ENCODE measurements around the gene UNC5A.

UNC5A gene

GRCh38 chr5:176882567-176882903 lies 72.2 kb downstream of the UNC5A start (continued):
- no peak for TF ChIP-seq CREB5 (CRISPR knock-in tag; IDR thresholded peaks at IDR 0.05; ENCODE audit: low read depth)

- TF ChIP-seq POU6F1 (CRISPR knock-in tag; IDR thresholded peaks at IDR 0.05; ENCODE audit: borderline replicate concordance, low read depth) (no peak), SNAI2 (CRISPR knock-in tag; IDR thresholded peaks at IDR 0.05) (no peak), TOX (CRISPR knock-in tag; IDR thresholded peaks at IDR 0.05; ENCODE audit: borderline replicate concordance) (no peak), TCF4 (CRISPR knock-in tag; IDR thresholded peaks at IDR 0.05; ENCODE audit: borderline replicate concordance) (peak; percentile 84), ZNF8 (CRISPR knock-in tag; IDR thresholded peaks at IDR 0.05) (peak; percentile 48; the same call in 1 of the 2 replicates), BACH2 (CRISPR knock-in tag; IDR thresholded peaks at IDR 0.05; ENCODE audit: borderline replicate concordance) (no peak), OSR1 (CRISPR knock-in tag; IDR thresholded peaks at IDR 0.05) (no peak), ESRRG (CRISPR knock-in tag; IDR thresholded peaks at IDR 0.05) (no peak), PATZ1 (CRISPR knock-in tag; IDR thresholded peaks at IDR 0.05; ENCODE audit: borderline replicate concordance) (no peak), CSRNP3 (CRISPR knock-in tag; IDR thresholded peaks at IDR 0.05) (no peak)
- ATAC-seq = peak; percentile 63
These were observed 73.6 kb downstream of the UNC5A start for GRCh38 chr5:176883700-176884570.

- ATAC-seq = no peak; the same call in 2 of the 3 replicates
- TF ChIP-seq ZNF8 (CRISPR knock-in tag; IDR thresholded peaks at IDR 0.05) (no peak), RARB (CRISPR knock-in tag; IDR thresholded peaks at IDR 0.05) (no peak), GLIS3 (CRISPR knock-in tag; IDR thresholded peaks at IDR 0.05) (no peak), CREB5 (CRISPR knock-in tag; IDR thresholded peaks at IDR 0.05; ENCODE audit: low read depth) (no peak), ZC3H10 (CRISPR knock-in tag; IDR thresholded peaks at IDR 0.05) (no peak), ZNF70 (CRISPR knock-in tag; IDR thresholded peaks at IDR 0.05) (no peak), TOX (CRISPR knock-in tag; IDR thresholded peaks at IDR 0.05; ENCODE audit: borderline replicate concordance) (no peak), SNAI2 (CRISPR knock-in tag; IDR thresholded peaks at IDR 0.05) (no peak), CSDC2 (CRISPR knock-in tag; IDR thresholded peaks at IDR 0.05) (no peak), ARNTL (CRISPR knock-in tag; IDR thresholded peaks at IDR 0.05; ENCODE audit: borderline replicate concordance, low read depth) (no peak), ZFP30 (CRISPR knock-in tag; IDR thresholded peaks at IDR 0.05) (no peak), OSR1 (CRISPR knock-in tag; IDR thresholded peaks at IDR 0.05) (no peak), TCF4 (CRISPR knock-in tag; IDR thresholded peaks at IDR 0.05; ENCODE audit: borderline replicate concordance) (no peak), PPARA (CRISPR knock-in tag; IDR thresholded peaks at IDR 0.05; ENCODE audit: borderline replicate concordance) (no peak), TSHZ2 (CRISPR knock-in tag; IDR thresholded peaks at IDR 0.05) (no peak), CSRNP3 (CRISPR knock-in tag; IDR thresholded peaks at IDR 0.05) (no peak), ZFP3 (CRISPR knock-in tag; IDR thresholded peaks at IDR 0.05) (no peak)
These were observed 74.2 kb downstream of the UNC5A start for GRCh38 chr5:176884571-176884890.

Data from SK-N-SH treated with all-trans-retinoic acid at 6 μM for 48 hours (cell line).